22Rv1 (cell line): ENCODE results near the gene LYAR.

ENCODE experiments used
- H3K27ac ChIP-seq: fragments of 450-650 bp; 2 replicates; pipeline ENCODE4 v1.5.1; 2017
- CTCF ChIP-seq: fragments of 450-650 bp; IDR thresholded peaks from 2 replicates; pipeline ENCODE4 v1.5.1; 2017; ENCODE audit warnings: mild to moderate bottlenecking
- ZFX ChIP-seq: fragments of 450-650 bp; IDR thresholded peaks from 2 replicates; pipeline ENCODE4 v1.6.1; 2017; ENCODE audit warnings: antibody characterized with exemption, borderline replicate concordance

The LYAR gene

GRCh38 chr4:4323705-4324534, 34.0 kb upstream of the LYAR start:
- TF ChIP-seq CTCF (no peak), ZFX (no peak)
- H3K27ac ChIP-seq, result no peak overlapping the region

GRCh38 chr4:4321951-4322688, 32.2 kb upstream of the LYAR start:
- H3K27ac ChIP-seq, result no peak overlapping the region
- no peak for TF ChIP-seq CTCF
- TF ChIP-seq ZFX, result no peak

- H3K27ac ChIP-seq, result no peak overlapping the region
- TF ChIP-seq ZFX (no peak), CTCF (no peak)
Measured at GRCh38 chr4:4320951-4321714, 31.2 kb upstream of the LYAR start.

- H3K27ac ChIP-seq, result no peak overlapping the region
- TF ChIP-seq CTCF (no peak), ZFX (no peak)
Measured at GRCh38 chr4:4320528-4320927, 30.6 kb upstream of the LYAR start.

GRCh38 chr4:4317496-4318232, 27.7 kb upstream of the LYAR start:
- TF ChIP-seq ZFX, result no peak
- no peak for TF ChIP-seq CTCF
- H3K27ac ChIP-seq, result no peak overlapping the region

GRCh38 chr4:4316150-4316495, 26.2 kb upstream of the LYAR start:
- no peak overlapping the region for H3K27ac ChIP-seq
- TF ChIP-seq CTCF, result no peak
- TF ChIP-seq ZFX, result no peak
